GM12865 (cell line): ENCODE data around the gene OTUB2.

Source experiments
- DNase-seq: peaks from one replicate; pipeline ENCODE4 v3.0.0; 2010; ENCODE audit warnings: low read depth
- H3K4me3 ChIP-seq: 2 replicates; pipeline ENCODE4 v1.5.1; 2011; ENCODE audit warnings: mild to moderate bottlenecking, low read depth, low read length, control low read depth
- TF ChIP-seq, protein P1 (sequence below): IDR thresholded peaks from 2 replicates; pipeline ENCODE4 v1.5.1; 2011; ENCODE audit warnings: low read length, control low read depth, low read depth, inconsistent platforms; ENCODE audit not compliant: insufficient read depth; ENCODE audit errors: missing control alignments

The OTUB2 gene

DNA sequence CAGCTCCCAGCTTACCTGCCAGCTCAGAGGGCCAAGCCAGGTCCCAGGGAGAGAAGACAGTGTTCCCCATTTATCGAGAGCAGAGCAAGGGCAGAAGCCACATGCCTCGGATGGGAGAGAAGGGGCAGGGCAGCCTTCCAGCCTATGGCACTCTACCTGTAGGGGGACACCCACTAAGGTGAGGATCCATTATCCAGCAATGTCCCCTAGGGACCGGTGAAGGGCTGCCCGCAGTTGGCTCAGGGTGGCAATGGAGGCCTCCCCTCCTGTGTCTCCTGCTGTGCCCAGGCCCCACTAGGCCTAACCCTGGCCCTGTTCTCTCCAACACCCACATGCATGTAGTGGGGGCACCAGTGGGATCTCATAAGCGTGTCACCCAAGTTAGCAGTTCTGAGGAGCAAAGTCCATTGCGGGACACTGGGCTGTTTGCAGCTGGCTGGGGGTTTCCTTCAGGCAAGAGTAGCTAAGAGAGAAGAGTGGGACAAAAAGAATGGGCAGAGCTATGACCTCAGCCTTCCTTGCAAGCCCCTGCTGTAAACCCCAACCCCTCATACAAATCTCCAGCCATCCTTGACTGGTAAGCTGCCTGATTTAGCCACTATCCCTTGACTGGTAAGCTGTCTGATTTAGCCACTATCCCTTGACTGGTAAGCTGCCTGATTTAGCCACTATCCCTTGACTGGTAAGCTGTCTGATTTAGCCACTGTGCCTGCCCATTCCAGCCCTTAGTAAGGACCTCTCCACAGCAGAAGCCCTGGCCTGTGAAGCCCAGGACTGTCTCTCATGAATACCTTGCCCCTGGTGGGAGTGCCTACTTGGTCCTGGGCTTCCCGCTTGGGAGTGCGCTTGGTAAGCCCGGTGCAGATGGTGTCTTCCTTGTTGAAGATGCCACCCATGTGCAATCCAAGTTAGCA, 44.6 kb upstream of the OTUB2 start:
- DNase-seq, result no peak
- TF ChIP-seq, protein P1, sequence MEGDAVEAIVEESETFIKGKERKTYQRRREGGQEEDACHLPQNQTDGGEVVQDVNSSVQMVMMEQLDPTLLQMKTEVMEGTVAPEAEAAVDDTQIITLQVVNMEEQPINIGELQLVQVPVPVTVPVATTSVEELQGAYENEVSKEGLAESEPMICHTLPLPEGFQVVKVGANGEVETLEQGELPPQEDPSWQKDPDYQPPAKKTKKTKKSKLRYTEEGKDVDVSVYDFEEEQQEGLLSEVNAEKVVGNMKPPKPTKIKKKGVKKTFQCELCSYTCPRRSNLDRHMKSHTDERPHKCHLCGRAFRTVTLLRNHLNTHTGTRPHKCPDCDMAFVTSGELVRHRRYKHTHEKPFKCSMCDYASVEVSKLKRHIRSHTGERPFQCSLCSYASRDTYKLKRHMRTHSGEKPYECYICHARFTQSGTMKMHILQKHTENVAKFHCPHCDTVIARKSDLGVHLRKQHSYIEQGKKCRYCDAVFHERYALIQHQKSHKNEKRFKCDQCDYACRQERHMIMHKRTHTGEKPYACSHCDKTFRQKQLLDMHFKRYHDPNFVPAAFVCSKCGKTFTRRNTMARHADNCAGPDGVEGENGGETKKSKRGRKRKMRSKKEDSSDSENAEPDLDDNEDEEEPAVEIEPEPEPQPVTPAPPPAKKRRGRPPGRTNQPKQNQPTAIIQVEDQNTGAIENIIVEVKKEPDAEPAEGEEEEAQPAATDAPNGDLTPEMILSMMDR, result no peak
- H3K4me3 ChIP-seq, result no peak overlapping the region

DNA sequence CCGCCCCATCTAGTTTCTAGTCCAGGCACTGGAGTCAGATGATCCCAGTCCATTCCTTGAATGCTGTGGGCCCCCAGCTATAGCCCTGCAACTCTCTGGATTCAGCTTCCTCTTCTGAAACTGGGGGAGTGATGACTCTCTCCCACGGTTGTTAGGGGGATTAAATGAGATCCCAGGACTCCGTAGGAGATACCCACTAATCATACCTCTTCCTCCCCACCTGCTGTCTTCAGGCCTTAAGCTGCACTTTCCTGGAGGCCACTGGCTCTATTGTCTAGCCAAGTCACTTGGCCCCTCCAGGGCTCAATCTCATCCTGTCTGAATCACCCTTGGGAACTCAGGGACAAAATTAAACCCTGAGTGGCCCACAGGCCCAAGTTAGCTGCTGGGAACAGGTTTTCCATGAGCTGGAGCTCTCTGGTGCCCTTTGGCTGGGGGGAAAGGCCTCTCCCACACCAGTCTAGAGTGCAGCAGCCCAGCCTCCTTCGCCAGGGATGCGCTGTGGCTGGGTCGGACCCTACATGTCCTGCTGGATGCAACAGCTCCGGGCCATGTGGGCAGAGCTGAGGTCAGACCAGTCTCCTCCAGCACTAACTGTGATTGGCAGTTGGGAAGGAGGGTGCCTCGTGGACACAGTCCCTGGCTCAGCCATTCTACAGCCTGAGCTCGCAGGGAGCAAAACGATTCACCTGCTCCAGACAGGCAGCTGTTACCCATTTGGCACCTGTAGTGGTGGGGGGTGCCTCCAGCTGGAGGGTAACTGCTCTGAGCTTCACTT, 43.7 kb upstream of the OTUB2 start:
- TF ChIP-seq, protein P1, result no peak
- H3K4me3 ChIP-seq, result no peak overlapping the region
- DNase-seq, result no peak

DNA sequence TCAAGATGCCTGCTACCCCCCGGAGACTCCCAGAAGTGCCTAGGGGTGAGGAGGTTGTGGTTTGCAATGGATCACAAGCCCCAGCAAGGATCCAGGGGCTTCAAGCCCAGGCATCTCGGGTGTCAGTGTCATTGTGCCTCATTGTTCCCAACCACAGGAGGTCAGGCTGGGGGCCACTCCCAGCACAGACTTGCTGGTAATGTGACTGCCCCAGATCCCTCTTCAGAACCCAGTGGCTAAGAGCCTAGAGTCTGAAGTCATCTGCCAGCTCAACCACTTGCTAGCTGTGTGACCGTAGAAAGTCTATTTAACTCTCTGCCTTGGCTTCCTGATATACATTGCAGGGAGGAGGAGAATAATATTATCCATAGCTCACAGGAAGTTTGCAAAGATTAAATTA, 42.1 kb upstream of the OTUB2 start:
- DNase-seq, result no peak
- no peak overlapping the region for H3K4me3 ChIP-seq
- TF ChIP-seq, protein P1, result no peak

DNA sequence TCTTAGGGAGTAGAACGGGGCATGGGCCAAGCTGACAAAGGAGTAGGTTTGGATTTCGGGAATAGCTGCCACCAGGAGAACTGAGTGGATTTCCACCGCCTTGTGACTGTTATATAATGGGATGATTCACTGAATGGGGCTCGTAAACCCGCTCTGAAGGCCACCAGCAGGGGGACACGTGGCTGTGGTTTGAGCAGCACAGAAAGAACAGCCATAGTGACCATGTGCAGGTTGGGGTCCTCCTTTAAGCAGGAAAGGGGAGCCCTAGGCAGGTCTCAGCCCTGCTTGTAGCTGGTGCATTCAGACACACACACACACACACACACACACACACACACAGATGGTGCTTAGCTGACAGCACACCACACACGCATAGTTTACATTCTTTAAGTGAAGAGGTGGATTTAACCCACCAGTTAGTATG, 41.1 kb upstream of the OTUB2 start:
- no peak overlapping the region for H3K4me3 ChIP-seq
- peak; percentile 40 for DNase-seq
- TF ChIP-seq, protein P1, result peak; percentile 42

DNA sequence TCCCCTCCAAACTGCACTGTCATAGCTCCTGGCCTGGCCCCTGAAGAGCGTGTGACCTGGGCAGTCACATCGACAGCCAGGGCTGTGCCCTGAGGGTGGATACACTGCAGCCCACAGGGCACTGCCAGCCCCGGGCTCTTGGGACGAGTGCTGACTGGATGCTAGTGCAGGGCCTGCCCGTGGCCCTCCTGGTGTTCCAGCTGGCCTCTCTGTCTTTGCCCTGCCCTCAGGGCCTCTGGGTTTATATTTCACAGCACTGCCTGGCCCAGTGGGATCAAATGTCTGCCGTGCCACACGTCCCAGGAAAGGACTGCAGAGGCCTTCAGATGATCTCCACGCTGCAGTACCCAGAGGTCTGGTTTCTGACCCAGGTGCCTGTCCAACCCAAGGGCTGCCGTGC, 39.2 kb upstream of the OTUB2 start:
- no peak for DNase-seq
- TF ChIP-seq, protein P1, result no peak
- H3K4me3 ChIP-seq, result no peak overlapping the region

DNA sequence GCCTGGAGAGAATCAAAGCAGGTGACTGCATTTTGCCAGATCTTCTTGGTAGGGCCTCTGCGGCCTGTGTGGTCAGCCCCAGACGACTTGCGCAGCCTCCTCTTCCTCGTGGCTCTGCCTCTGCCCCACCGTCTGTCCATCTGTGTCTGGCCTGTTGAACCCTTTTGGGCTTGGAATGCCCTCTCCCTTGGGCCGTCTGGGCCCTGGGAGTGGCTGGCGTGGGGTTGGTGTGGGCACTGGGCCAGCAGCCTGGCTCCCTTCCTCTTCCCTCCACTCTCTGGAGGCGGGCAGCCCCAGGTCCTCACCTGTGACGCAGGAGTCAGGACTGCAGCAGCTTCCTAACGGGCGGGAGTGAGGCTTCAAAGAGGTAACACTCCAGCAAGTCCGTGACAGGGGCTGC, 38.8 kb upstream of the OTUB2 start:
- DNase-seq, result no peak
- H3K4me3 ChIP-seq, result no peak overlapping the region
- TF ChIP-seq, protein P1, result no peak
